Large intestine (tissue), 3 donors: ENCODE measurements around the gene PTPRN2. TPM values are rescaled to one million over a fixed set of nuclear protein-coding genes. Genes with fewer than 3 reads are reported as not detected.

Source experiments
- DNase-seq, 2 donors: peaks; one replicate each; pipeline versions ENCODE4 v3.0.0 to v3.0.0-alpha.2; 2013
- H3K27ac ChIP-seq: one replicate; pipeline ENCODE4 v1.5.1; 2013; ENCODE audit warnings: low read length
- H3K27me3 ChIP-seq: 2 replicates; pipeline ENCODE4 v1.6.1; 2013; ENCODE audit warnings: low read length; ENCODE audit not compliant: control insufficient read depth, insufficient read depth
- H3K36me3 ChIP-seq: 2 replicates; pipeline ENCODE4 v1.6.1; 2013; ENCODE audit warnings: low read length; ENCODE audit not compliant: control insufficient read depth, insufficient read depth
- H3K4me1 ChIP-seq: one replicate; pipeline ENCODE4 v1.6.1; 2013; ENCODE audit warnings: low read length; ENCODE audit not compliant: control insufficient read depth, insufficient read depth
- H3K4me3 ChIP-seq: one replicate; pipeline ENCODE4 v1.5.1; 2013; ENCODE audit warnings: low read length
- H3K9me3 ChIP-seq: one replicate; pipeline ENCODE4 v1.6.1; 2013; ENCODE audit warnings: mild to moderate bottlenecking, low read depth, low read length, moderate library complexity; ENCODE audit not compliant: control insufficient read depth
- WGBS: methylation state at CpG from one replicate; pipeline ENCODE4 v1.1.5; 2013; ENCODE audit warnings: low lambda C conversion rate; ENCODE audit not compliant: insufficient coverage; 5-methylcytosine and 5-hydroxymethylcytosine counted together
- polyA plus RNA-seq: library from polyadenylated mRNA; unstranded; fragments of 120-200 nt; gene quantifications from one replicate; pipeline ENCODE4 v1.2.1, GENCODE V29; 2013

PTPRN2 gene
- polyA plus RNA-seq, 1 donor: 13.4 TPM

DNA sequence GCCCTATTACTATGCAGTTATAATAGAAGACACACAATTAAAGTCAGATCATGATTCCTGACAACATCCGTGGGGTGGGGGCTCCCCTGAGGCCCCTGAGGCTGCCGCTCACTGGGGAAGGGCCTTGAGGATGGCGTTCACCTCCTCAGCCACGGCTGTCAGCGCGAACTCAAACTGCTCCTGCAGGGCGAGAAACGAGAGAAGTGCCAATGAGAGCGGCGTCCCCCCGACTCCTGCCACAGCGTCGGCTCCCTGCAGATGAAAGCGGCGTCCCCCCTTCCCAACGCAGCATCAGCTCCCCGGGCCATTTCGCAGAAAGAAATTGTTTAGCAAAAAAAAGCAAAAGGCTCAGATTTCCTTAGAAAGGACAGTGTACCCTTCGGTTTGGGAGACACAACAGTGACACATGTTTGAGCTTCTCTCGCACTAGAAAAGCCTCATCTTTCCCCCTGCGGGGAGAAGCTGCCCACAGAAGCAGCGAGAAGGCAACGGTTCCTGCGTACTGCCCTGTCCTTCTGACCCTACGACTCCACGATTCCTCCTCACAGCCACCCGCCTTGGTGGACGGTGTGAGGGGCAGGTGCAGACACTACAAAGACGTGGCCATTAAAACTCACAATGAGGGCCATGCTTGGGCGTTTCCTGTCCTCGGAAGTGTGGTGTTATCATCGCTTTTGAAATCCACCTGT, 1046.9 kb downstream of the PTPRN2 start:
- Histone ChIP-seq H3K4me1 (no peaks in the 10 kb centered on the region), H3K4me3 (no peak overlapping the region), H3K27ac (no peak overlapping the region), H3K9me3 (no peaks in the 10 kb centered on the region), H3K36me3 (no peaks in the 10 kb centered on the region), H3K27me3 (no peaks in the 10 kb centered on the region)
- WGBS: no CpG with 5 or more reads among the region's 32 CpGs
- DNase-seq: no peak

DNA sequence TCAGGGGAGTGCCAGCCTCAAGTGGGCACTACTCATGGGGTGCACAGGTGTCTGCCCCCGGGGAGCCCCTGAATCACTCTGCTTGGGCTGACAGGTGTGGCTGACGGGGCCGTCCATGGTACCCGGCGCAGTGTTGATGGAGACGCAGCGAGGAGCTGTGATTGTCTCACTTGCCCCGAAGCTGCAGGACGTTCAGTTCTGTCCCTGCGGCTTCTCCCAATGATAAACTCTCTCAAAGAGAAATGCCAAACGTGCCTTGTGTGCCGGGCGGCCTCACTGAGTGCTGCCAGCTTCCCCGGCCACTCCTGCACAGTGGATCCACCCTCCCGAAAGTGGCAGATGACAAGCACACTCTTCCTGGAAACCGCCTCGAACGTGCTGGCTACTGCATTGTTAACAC, 1047.6 kb downstream of the PTPRN2 start:
- no peaks in the 10 kb centered on the region for H3K9me3 ChIP-seq
- no peak overlapping the region for H3K4me3 ChIP-seq
- no peaks in the 10 kb centered on the region for H3K27me3 ChIP-seq
- H3K36me3 ChIP-seq: no peaks in the 10 kb centered on the region
- WGBS: 80% methylated on average over 3 of the region's 18 CpGs
- DNase-seq: no peak
- no peaks in the 10 kb centered on the region for H3K4me1 ChIP-seq
- no peak overlapping the region for H3K27ac ChIP-seq

DNA sequence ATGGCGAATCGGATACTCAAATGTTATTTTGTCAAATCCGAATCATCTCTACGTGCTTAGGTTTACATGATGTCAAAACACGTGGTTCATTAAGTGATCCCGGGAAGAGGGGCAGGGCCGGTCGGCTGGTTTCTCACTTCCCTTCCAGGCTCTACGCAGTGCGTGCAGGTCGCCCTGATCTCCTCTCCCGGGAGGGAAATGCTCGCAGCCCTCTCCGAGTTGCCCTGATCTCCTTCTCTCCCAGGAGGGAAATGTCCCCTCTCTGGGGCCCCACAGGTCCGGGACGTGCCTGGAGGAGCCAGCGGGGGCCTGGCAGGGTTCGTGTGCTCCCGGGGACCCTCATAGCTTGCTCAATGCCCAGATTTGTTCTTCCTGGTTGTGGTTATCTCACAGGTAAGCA, 1048.1 kb downstream of the PTPRN2 start:
- H3K27ac ChIP-seq: no peak overlapping the region
- no peak overlapping the region for H3K4me3 ChIP-seq
- H3K27me3 ChIP-seq: no peaks in the 10 kb centered on the region
- no peak for DNase-seq
- H3K36me3 ChIP-seq: no peaks in the 10 kb centered on the region
- no peaks in the 10 kb centered on the region for H3K4me1 ChIP-seq
- 100% methylated on average over 2 of the region's 19 CpGs for WGBS
- no peaks in the 10 kb centered on the region for H3K9me3 ChIP-seq

DNA sequence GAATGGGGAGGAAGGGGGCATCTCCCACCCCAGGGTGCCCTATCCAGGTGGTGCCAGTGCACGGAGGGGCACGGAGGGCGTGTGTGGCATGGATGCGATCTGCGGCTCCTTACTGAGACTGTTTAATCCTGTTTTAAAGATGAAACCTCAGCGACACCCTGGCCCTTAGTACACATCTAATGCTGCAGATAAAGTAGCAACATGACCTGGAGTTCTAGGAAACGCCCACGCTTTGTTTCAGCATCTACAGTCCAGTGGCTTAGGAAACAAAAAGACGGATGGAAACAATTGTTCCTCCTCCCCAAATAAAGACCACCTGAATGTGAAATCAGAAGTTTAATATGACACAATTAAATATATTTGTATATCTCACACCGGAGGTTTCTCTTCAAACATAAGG, 1048.9 kb downstream of the PTPRN2 start:
- 89% methylated on average over 1 of the region's 10 CpGs for WGBS
- H3K27ac ChIP-seq: no peak overlapping the region
- DNase-seq: no peak

DNA sequence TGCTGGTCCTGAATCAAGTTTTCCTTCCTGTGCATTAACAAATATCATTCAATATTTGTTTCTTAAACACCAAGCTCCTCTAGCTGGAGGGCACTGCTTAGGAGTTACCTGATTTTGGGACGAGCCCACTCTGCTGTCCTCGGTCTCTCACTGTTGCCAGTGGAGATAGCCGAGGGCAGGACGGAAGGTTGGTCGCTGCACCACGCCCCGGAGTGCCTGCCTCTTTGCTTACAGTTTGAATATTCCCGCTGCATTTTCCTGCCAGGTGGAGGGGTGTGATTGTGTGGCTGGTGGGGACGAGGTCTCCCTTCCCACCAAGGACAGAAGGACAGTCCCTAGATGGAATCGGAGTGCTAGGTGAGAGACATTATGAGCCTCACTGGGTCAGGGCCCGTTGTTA, 1049.3 kb downstream of the PTPRN2 start:
- Histone ChIP-seq H3K36me3 (no peaks in the 10 kb centered on the region), H3K4me3 (no peak overlapping the region), H3K27ac (no peak overlapping the region)

More for the DNA sequence above, 1048.9 kb downstream of the PTPRN2 start:
- Histone ChIP-seq H3K4me3 (no peak overlapping the region), H3K27me3 (no peaks in the 10 kb centered on the region), H3K4me1 (no peaks in the 10 kb centered on the region), H3K36me3 (no peaks in the 10 kb centered on the region), H3K9me3 (no peaks in the 10 kb centered on the region)

DNA sequence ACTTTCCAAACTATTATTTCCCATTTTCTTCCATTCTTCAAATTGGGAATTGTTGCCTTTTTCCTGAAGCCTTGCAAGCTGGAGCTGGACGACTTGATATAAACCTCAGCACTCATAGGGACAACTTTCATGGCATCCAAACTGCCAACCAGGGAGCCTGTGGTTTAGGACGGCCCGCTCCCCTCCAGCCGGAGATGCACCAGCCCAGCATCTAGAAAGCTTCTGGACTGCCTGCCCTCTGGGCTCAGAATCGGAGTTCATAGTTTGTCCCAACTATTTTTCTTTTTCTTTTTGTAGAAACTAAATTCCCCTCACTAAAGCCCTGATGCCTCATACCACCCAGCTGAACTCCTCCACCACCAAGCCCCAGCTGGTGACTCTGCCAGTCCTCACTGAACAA, 1050.6 kb downstream of the PTPRN2 start:
- no peak overlapping the region for H3K27ac ChIP-seq
- WGBS: no CpG with 5 or more reads among the region's 5 CpGs
- H3K4me3 ChIP-seq: no peak overlapping the region
- H3K36me3 ChIP-seq: no peaks in the 10 kb centered on the region
- DNase-seq: no peak
- H3K9me3 ChIP-seq: no peaks in the 10 kb centered on the region
- H3K27me3 ChIP-seq: no peaks in the 10 kb centered on the region
- no peaks in the 10 kb centered on the region for H3K4me1 ChIP-seq

More for the DNA sequence above, 1049.3 kb downstream of the PTPRN2 start:
- WGBS: no CpG with 5 or more reads among the region's 11 CpGs
- Histone ChIP-seq H3K4me1 (no peaks in the 10 kb centered on the region), H3K9me3 (no peaks in the 10 kb centered on the region), H3K27me3 (no peaks in the 10 kb centered on the region)
- DNase-seq: no peak

DNA sequence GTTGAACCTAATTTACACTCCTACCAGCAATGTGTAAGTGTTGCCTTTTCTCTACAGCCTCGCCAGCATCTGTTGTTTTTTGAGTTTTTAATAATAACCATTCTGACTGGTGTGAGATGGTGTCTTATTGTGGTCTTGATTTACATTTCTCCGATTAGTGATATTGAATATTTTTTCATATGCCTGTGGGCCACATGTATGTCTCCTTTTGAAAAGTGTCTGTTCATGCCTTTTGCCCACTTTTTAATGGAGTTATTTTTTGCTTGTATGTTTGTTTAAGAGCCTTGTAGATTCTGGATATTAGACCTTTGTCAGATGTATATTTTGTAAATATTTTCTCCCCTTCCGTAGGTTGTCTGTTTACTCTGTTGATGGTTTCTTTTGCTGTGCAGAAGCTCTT, 1055.6 kb downstream of the PTPRN2 start:
- no peaks in the 10 kb centered on the region for H3K4me1 ChIP-seq
- H3K9me3 ChIP-seq: no peaks in the 10 kb centered on the region
- no peak overlapping the region for H3K27ac ChIP-seq
- DNase-seq: no peak
- no peaks in the 10 kb centered on the region for H3K27me3 ChIP-seq
- H3K4me3 ChIP-seq: no peak overlapping the region
- WGBS: 100% methylated on average over 2 of the region's 3 CpGs
- no peaks in the 10 kb centered on the region for H3K36me3 ChIP-seq

DNA sequence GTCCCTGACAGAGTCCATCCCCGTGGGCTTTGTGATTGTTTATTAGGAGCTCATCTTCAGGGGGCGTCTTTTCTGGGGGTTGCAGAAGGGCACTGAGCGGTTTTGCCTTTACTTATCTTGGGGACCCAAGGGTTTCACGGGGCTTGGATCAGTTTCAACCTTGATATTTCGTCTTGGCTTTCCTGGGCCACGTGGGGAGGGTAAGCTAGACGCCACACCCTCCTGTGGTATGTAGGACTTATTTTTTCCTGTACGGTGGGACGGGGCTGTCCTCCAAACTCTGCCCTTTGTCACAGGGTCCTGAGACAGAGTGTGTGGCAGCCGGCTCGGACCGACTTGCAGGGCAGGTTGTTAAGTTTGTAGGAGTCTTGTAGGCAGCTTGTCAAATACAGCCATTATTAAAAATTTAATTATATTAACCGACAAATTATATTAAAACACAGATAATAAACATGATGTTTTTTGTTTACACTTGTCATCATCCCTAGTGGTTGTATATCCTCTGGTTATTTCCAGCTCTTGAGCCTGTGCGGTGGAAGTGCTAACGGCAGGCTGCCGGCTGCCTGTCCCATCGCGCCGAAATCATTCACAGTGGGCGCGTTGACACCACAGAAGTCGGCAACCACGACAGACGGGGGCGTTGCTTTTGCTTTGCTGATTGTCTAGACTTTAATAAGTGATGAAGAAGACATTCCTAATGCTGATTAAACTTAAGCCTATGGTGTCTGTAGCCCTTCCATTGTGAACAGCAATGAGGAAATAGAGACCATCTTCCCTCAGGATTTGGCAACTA, 1057.7 kb downstream of the PTPRN2 start:
- WGBS: no CpG with 5 or more reads among the region's 25 CpGs

DNA sequence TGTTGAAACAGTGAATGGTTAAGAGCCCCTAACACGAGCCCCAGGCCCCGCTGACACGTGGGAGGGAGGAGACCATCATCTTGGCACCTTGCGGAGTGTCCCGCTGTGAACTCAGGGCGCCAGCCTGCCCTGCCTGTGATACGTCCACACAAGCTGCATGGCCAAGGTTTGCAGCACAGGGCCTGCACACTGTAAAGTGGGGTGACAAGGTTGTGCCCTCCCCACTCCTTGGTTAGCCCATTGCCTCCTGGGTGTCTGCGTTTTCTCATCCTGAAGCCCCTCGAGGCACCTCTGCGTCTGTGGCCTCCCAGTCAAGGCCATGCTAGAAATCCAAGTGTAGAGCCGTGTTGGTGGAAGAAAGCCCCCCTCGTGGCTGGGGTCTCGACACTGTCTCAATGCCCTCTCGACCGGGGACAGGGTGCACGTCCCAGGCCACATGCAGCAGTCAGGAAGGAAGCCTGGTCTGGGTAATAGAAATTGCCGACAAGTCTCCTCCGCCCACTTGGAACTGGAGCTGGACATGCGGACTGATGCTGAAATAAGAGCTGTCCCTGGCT, 1058.8 kb downstream of the PTPRN2 start:
- Histone ChIP-seq H3K27me3 (no peaks in the 10 kb centered on the region), H3K36me3 (no peaks in the 10 kb centered on the region), H3K4me1 (no peaks in the 10 kb centered on the region), H3K4me3 (no peak overlapping the region), H3K9me3 (no peaks in the 10 kb centered on the region), H3K27ac (no peak overlapping the region)
- no peak for DNase-seq
- 90% methylated on average over 2 of the region's 19 CpGs for WGBS

More for the DNA sequence above, 1057.7 kb downstream of the PTPRN2 start:
- no peaks in the 10 kb centered on the region for H3K27me3 ChIP-seq
- H3K9me3 ChIP-seq: no peaks in the 10 kb centered on the region
- H3K36me3 ChIP-seq: no peaks in the 10 kb centered on the region
- H3K27ac ChIP-seq: no peak overlapping the region
- H3K4me3 ChIP-seq: no peak overlapping the region
- no peaks in the 10 kb centered on the region for H3K4me1 ChIP-seq
- DNase-seq: no peak

DNA sequence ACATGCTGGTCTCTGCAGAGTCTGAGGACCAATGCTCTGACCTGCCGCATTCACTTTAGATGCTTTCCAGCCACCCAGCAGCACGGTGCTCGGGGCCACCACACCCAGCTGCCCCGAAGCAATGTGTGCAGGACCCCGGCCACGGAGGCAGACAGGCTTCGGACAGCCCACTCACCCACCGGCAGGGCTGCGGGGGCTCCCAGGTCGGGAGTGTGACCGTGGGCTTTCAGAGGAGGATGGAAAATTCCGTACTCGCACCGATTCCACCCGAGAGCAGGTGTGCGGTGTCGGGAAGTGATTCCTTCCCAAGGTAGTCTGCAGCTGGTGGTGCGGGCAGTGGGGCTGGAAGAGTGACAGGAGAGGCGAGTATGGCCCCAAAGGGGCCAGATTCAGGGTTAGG, 1059.9 kb downstream of the PTPRN2 start:
- Histone ChIP-seq H3K36me3 (no peaks in the 10 kb centered on the region), H3K27me3 (no peaks in the 10 kb centered on the region), H3K27ac (no peak overlapping the region), H3K9me3 (no peaks in the 10 kb centered on the region), H3K4me1 (no peaks in the 10 kb centered on the region), H3K4me3 (no peak overlapping the region)
- DNase-seq: no peak
- no CpG with 5 or more reads among the region's 19 CpGs for WGBS
